Stimulated activated CD8-positive, alpha-beta memory T cell treated with anti-CD3 and anti-CD28 coated beads, Interleukin-12 subunit alpha, Interleukin-12 subunit beta, amount 100 ng/mL, for 4 hours (primary cell): Measurements from ENCODE around the gene PEX5.
"Not testable (repeated sequence)": the region's sequence is repeated elsewhere in the genome, so short reads cannot be mapped to it uniquely, and the experiment has no call there.

Source experiments
- DNase-seq: peaks from one replicate; pipeline ENCODE4 v3.0.0-alpha.2; 2020; ENCODE audit warnings: low read depth

Gene PEX5

GRCh38 chr12:7213745-7214144, 24.3 kb downstream of the PEX5 start:
- not testable (repeated sequence) for DNase-seq

DNA sequence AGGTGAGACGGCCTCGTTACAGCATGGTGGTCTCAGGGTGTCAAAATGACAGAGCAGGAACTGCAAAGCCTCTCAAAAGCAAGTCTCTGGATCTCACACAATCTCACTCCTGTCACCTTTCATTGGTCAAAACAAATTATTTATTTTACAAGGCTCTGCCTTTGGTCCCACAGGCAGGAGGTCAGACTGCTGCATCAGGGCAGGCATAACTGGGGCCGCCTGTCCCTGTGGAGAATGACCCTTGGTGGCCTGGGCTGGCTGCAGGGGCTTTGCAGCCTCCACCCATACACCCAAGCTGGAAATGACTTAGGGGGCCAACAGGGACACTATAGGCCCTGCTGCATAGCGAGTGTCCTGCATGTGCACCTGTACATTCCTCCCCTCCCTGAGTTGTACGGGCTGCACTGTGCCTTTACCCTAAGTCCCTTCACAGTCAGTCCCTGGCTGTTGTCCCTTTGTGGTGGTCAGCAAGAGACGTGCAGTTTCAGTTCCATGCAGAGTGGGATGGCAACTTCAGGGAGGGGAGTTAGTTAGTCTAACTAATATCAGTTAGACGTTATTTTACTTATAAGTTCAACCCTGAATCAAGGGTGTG, 28.1 kb downstream of the PEX5 start:
- no peak for DNase-seq

GRCh38 chr12:7219599-7220243, 30.2 kb downstream of the PEX5 start:
- peak; percentile 25 for DNase-seq

DNA sequence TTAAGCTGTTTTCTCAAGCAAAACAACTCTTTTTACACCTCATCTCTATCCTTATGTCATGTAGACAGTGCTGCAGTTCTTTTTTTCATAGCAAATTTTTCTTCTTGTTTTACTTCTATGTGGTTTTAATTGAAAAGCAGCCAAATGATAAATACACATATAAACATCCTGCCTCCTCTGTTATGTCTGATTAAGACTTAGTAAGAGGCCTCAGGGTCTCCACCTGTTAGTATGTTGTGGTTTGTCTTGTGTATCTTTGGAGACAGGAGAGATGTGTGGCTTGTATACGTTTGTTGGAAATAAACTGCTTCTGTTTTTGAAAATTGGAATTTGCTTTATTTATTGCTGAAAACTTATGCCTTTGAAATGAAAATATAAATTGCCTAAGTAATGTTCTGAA, 32.0 kb downstream of the PEX5 start:
- DNase-seq = no peak

- no peak for DNase-seq
Measured at GRCh38 chr12:7229741-7230140, 40.3 kb downstream of the PEX5 start.

- DNase-seq = no peak
Measured at GRCh38 chr12:7241404-7242005, 52.0 kb downstream of the PEX5 start.

DNA sequence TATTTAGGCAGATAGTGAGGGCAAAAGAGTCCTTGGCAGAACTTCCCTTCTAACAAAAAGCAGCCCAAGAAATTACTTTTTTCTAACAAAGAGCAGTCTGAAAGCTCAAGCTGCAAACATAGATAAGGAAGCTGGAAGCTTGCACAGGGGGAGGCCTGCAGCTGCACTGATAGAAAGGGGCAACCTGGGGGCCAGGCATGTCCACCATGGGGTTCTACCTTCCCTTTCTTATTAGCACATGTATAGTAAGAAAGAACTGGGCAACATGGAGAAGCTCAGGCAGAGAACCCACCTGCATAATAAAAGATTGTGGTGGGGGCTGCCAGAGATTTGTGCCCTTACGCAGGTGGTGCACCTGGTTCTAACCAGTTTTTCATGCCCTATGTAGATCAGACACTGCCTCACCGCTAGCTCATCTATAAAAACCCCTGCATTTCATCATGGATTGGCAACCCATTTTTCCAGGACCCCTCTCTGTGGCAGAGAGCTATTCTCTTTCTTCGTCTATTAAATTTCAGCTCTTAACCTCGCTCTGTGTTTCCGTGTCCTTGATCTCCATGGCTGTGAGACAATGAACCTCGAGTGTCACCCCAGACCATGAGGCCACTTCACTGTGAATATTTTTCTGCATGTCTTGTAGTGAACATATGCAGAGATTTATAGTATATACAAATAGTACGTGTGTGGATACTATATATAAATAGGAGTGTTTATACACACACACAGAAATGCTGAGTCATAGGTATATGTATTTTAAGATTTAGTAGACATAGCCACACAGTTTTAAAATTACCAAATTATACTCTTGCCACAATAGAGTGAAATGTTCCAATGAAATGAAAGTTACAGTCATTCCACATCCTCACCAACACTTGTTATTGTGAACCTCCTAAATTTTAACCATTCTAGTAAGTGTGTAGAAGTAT, 53.0 kb downstream of the PEX5 start:
- no peak for DNase-seq

GRCh38 chr12:7251328-7251996, 62.0 kb downstream of the PEX5 start:
- DNase-seq = not testable (repeated sequence)

- DNase-seq = no peak
Measured at GRCh38 chr12:7259060-7259459, 69.6 kb downstream of the PEX5 start.
